SK-N-SH (cell line): ENCODE data around the gene ACTRT3.

Experiments
- EP300 ChIP-seq, 2 experiments: IDR thresholded peaks; 2 replicates each; pipeline versions ENCODE4 v1.4.0 to v1.6.1; 2012; ENCODE audit warnings: borderline replicate concordance in 1 of 2, low read depth in 1 of 2, low read length in 1 of 2
- EZH2phosphoT487 ChIP-seq: fragments of 200-600 bp; sonication (generic); IDR thresholded peaks from 2 replicates; pipeline ENCODE4 v1.6.1; 2017; ENCODE audit warnings: low read depth, mixed run types, mild to moderate bottlenecking, antibody characterized with exemption, moderate library complexity, borderline replicate concordance
- JUND ChIP-seq: IDR thresholded peaks from 2 replicates; pipeline ENCODE4 v1.4.0; 2012
- POLR2AphosphoS5 ChIP-seq: IDR thresholded peaks from 2 replicates; pipeline ENCODE4 v1.6.1; 2012; ENCODE audit warnings: low read depth, low read length
- RCOR1 ChIP-seq: fragments of 150-350 bp; IDR thresholded peaks from 2 replicates; pipeline ENCODE4 v1.6.1; 2017; ENCODE audit warnings: antibody characterized with exemption, low read length
- RFX5 ChIP-seq: IDR thresholded peaks from 2 replicates; pipeline ENCODE4 v1.6.1; 2012; ENCODE audit warnings: mild to moderate bottlenecking, improper control_type of control experiment, low read length
- SIN3A ChIP-seq: IDR thresholded peaks from 2 replicates; pipeline ENCODE4 v1.6.1; 2012; ENCODE audit warnings: low read depth, mild to moderate bottlenecking, low read length, moderate library complexity, borderline replicate concordance
- TCF12 ChIP-seq: IDR thresholded peaks from 2 replicates; pipeline ENCODE4 v1.4.0; 2012
- USF1 ChIP-seq: IDR thresholded peaks from 2 replicates; pipeline ENCODE4 v1.4.0; 2012; ENCODE audit warnings: low read depth, borderline replicate concordance
- USF2 ChIP-seq: fragments of 150-350 bp; IDR thresholded peaks from 2 replicates; pipeline ENCODE4 v1.6.1; 2017; ENCODE audit warnings: antibody characterized with exemption, low read length, low read depth, borderline replicate concordance
- YY1 ChIP-seq: IDR thresholded peaks from 2 replicates; pipeline ENCODE4 v1.4.0; 2012; ENCODE audit warnings: low read depth, mild to moderate bottlenecking
- ZBTB33 ChIP-seq: IDR thresholded peaks from 2 replicates; pipeline ENCODE4 v1.4.0; 2012; ENCODE audit warnings: low read depth, borderline replicate concordance
- TF ChIP-seq, protein P1 (sequence below): fragments of 200-600 bp; sonication (generic); IDR thresholded peaks from 2 replicates; pipeline ENCODE4 v1.6.1; 2017; ENCODE audit warnings: antibody characterized with exemption, mild to moderate bottlenecking, moderate library complexity

DNA sequence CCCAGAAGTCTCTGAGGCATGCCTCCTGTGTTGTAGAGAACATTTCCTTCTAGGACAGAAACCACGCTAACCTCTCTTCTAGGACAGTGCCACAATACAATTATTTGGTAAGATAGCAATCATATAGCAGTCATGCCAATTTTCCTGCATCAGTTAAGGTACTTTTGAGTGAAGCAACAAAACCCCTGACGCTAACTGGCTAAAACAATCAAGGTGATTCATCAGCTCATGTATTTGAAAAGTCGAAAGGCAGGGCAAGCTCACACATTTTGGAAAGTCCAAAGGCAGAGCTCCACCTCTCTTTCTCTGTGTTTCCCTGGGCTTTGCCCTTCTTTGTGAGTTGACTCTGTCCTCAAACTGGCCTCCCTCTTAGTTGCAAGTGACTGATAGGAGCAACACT, 14.7 kb downstream of the ACTRT3 start:
- TF ChIP-seq, protein P1, sequence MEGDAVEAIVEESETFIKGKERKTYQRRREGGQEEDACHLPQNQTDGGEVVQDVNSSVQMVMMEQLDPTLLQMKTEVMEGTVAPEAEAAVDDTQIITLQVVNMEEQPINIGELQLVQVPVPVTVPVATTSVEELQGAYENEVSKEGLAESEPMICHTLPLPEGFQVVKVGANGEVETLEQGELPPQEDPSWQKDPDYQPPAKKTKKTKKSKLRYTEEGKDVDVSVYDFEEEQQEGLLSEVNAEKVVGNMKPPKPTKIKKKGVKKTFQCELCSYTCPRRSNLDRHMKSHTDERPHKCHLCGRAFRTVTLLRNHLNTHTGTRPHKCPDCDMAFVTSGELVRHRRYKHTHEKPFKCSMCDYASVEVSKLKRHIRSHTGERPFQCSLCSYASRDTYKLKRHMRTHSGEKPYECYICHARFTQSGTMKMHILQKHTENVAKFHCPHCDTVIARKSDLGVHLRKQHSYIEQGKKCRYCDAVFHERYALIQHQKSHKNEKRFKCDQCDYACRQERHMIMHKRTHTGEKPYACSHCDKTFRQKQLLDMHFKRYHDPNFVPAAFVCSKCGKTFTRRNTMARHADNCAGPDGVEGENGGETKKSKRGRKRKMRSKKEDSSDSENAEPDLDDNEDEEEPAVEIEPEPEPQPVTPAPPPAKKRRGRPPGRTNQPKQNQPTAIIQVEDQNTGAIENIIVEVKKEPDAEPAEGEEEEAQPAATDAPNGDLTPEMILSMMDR, result no peak
- TF ChIP-seq EZH2phosphoT487 (no peak), EP300 (IDR thresholded peaks at IDR 0.05; ENCODE audit: borderline replicate concordance in 1 of 2, low read depth in 1 of 2, low read length in 1 of 2) (no peak), USF2 (no peak), RFX5 (no peak), POLR2AphosphoS5 (no peak), TCF12 (no peak), JUND (no peak), ZBTB33 (no peak), USF1 (no peak), RCOR1 (no peak), SIN3A (no peak), YY1 (no peak)
